ENCODE data around the gene DMPK. TPM values are rescaled to one million over a fixed set of nuclear protein-coding genes. Genes with fewer than 3 reads are reported as not detected.

Gene DMPK
- total and polyA plus RNA-seq, 2 experiments from 2014 or later, result 9.8 to 24.0 TPM

- Histone ChIP-seq H3K27me3 (ENCODE audit: insufficient read depth) (no peaks in the 10 kb centered on the region), H3K27ac (ENCODE audit: low read depth) (no peak overlapping the region), H3K4me3 (peak overlapping the region; percentile 83), H3K36me3 (ENCODE audit: insufficient read depth) (no peaks in the 10 kb centered on the region), H3K4me2 (peak overlapping the region; percentile 94), H2AFZ (no peak overlapping the region), H3F3A (replicated peaks; ENCODE audit: low read depth) (peaks cover 18% of the 10 kb centered on the region), H3K79me2 (replicated peaks; ENCODE audit: insufficient read depth) (no peaks in the 10 kb centered on the region), H4K20me1 (replicated peaks; ENCODE audit: insufficient read depth) (no peaks in the 10 kb centered on the region; the same call in 1 of the 2 replicates), H3K4me1 (ENCODE audit: insufficient read depth) (peaks cover 40% of the 10 kb centered on the region), H3K9me2 (ENCODE audit: insufficient read depth) (no peaks in the 10 kb centered on the region)
- no peak overlapping the region; the same call in 1 of the 2 replicates for H3K27ac Mint-ChIP-seq
- H3K4me1 Mint-ChIP-seq, result peaks cover 31% of the 10 kb centered on the region
- TF ChIP-seq POLR2AphosphoS5 (IDR thresholded peaks at IDR 0.05; ENCODE audit: low read depth), result peak; percentile 29; the same call in 1 of the 2 replicates
- no peak for TF ChIP-seq CTCF (conservative IDR thresholded peaks at IDR 0.05; ENCODE audit: low read depth in 2 of 2)
- H3K27me3 Mint-ChIP-seq (ENCODE audit: insufficient read depth, low read depth, poor library complexity), result peaks cover 35% of the 10 kb centered on the region
- ATAC-seq (peak; percentile 2), DNase-seq (ENCODE audit: low spot score) (peak; percentile 79)
- H3K9me3 Mint-ChIP-seq, result no peaks in the 10 kb centered on the region
- peaks cover 10% of the 10 kb centered on the region for H3K36me3 Mint-ChIP-seq (ENCODE audit: low read depth)
- peak overlapping the region; percentile 86 for H3K4me3 Mint-ChIP-seq
Measured at GRCh38 chr19:45767410-45767880, 14.8 kb downstream of the DMPK start.

- Histone ChIP-seq H3K9me2 (ENCODE audit: insufficient read depth) (no peaks in the 10 kb centered on the region), H3K27me3 (ENCODE audit: insufficient read depth) (no peaks in the 10 kb centered on the region), H3F3A (replicated peaks; ENCODE audit: low read depth) (peaks cover 18% of the 10 kb centered on the region), H3K4me1 (ENCODE audit: insufficient read depth) (peaks cover 40% of the 10 kb centered on the region), H4K20me1 (replicated peaks; ENCODE audit: insufficient read depth) (no peaks in the 10 kb centered on the region; the same call in 1 of the 2 replicates), H3K79me2 (replicated peaks; ENCODE audit: insufficient read depth) (no peaks in the 10 kb centered on the region), H2AFZ (no peak overlapping the region), H3K4me3 (peak overlapping the region; percentile 83), H3K36me3 (ENCODE audit: insufficient read depth) (no peaks in the 10 kb centered on the region), H3K27ac (ENCODE audit: low read depth) (no peak overlapping the region), H3K4me2 (peak overlapping the region; percentile 94)
- H3K27me3 Mint-ChIP-seq (ENCODE audit: insufficient read depth, low read depth, poor library complexity), result peaks cover 30% of the 10 kb centered on the region
- ATAC-seq (no peak), DNase-seq (ENCODE audit: low spot score) (no peak)
- TF ChIP-seq NANOG (IDR thresholded peaks at IDR 0.05; ENCODE audit: borderline replicate concordance), result no peak
- no peak for TF ChIP-seq STAT1 (IDR thresholded peaks at IDR 0.05; ENCODE audit: unreplicated experiment)
- peak overlapping the region; percentile 86 for H3K4me3 Mint-ChIP-seq
- H3K36me3 Mint-ChIP-seq (ENCODE audit: low read depth), result peaks cover 4% of the 10 kb centered on the region; the same call in 2 of the 3 replicates
- no peak overlapping the region for H3K27ac Mint-ChIP-seq
- H3K4me1 Mint-ChIP-seq, result peaks cover 28% of the 10 kb centered on the region
- H3K9me3 Mint-ChIP-seq, result no peaks in the 10 kb centered on the region
Measured at GRCh38 chr19:45766869-45767346, 15.4 kb downstream of the DMPK start.

GRCh38 chr19:45766296-45766868 lies 15.9 kb downstream of the DMPK start:
- no peak for DNase-seq (ENCODE audit: low spot score)
- Mint-ChIP-seq H3K27me3 (ENCODE audit: insufficient read depth, low read depth, poor library complexity) (peaks cover 29% of the 10 kb centered on the region), H3K4me1 (peaks cover 26% of the 10 kb centered on the region), H3K4me3 (no peak overlapping the region; the same call in 2 of the 3 replicates), H3K36me3 (ENCODE audit: low read depth) (peaks cover 2% of the 10 kb centered on the region; the same call in 1 of the 3 replicates), H3K27ac (no peak overlapping the region), H3K9me3 (no peaks in the 10 kb centered on the region)
- Histone ChIP-seq H3K4me2 (peak overlapping the region; percentile 94), H3K27me3 (ENCODE audit: insufficient read depth) (no peaks in the 10 kb centered on the region), H3K79me2 (replicated peaks; ENCODE audit: insufficient read depth) (no peaks in the 10 kb centered on the region), H3K4me1 (ENCODE audit: insufficient read depth) (peaks cover 36% of the 10 kb centered on the region), H3K36me3 (ENCODE audit: insufficient read depth) (no peaks in the 10 kb centered on the region), H3K9me2 (ENCODE audit: insufficient read depth) (no peaks in the 10 kb centered on the region), H3K27ac (ENCODE audit: low read depth) (no peak overlapping the region), H4K20me1 (replicated peaks; ENCODE audit: insufficient read depth) (no peaks in the 10 kb centered on the region), H3K4me3 (peak overlapping the region; percentile 83), H3F3A (replicated peaks; ENCODE audit: low read depth) (peaks cover 16% of the 10 kb centered on the region; the same call in 1 of the 2 replicates), H2AFZ (no peak overlapping the region)
- no peak for ATAC-seq
- TF ChIP-seq EZH2phosphoT487 (IDR thresholded peaks at IDR 0.05; ENCODE audit: unreplicated experiment) (no peak), ETS1 (IDR thresholded peaks at IDR 0.05) (no peak)

All from GM23338 (cell line).